Measurements from ENCODE around the gene CASP7. TPM values are rescaled to one million over a fixed set of nuclear protein-coding genes. Genes with fewer than 3 reads are reported as not detected.

Gene CASP7
- total RNA-seq, 1 donor from 2014 or later: 27.5 TPM

GRCh38 chr10:113708640-113709039 lies 28.9 kb downstream of the CASP7 start:
- Mint-ChIP-seq H3K9me3 (no peaks in the 10 kb centered on the region), H3K27ac (no peak overlapping the region), H3K27me3 (no peaks in the 10 kb centered on the region), H3K36me3 (peaks cover 3% of the 10 kb centered on the region), H3K4me3 (no peak overlapping the region), H3K4me1 (ENCODE audit: unreplicated experiment) (peaks cover 57% of the 10 kb centered on the region)
- no peak for DNase-seq (ENCODE audit: extremely low spot score, unreplicated experiment)
- TF ChIP-seq CTCF (conservative IDR thresholded peaks at IDR 0.05): no peak

GRCh38 chr10:113709221-113709838 lies 29.6 kb downstream of the CASP7 start:
- no peak for DNase-seq (ENCODE audit: extremely low spot score, unreplicated experiment)
- Mint-ChIP-seq H3K27ac (no peak overlapping the region), H3K9me3 (no peaks in the 10 kb centered on the region), H3K27me3 (no peaks in the 10 kb centered on the region), H3K4me3 (peak overlapping the region; percentile 34), H3K4me1 (ENCODE audit: unreplicated experiment) (peaks cover 57% of the 10 kb centered on the region), H3K36me3 (peaks cover 3% of the 10 kb centered on the region)
- no peak for TF ChIP-seq CTCF (conservative IDR thresholded peaks at IDR 0.05)

DNA sequence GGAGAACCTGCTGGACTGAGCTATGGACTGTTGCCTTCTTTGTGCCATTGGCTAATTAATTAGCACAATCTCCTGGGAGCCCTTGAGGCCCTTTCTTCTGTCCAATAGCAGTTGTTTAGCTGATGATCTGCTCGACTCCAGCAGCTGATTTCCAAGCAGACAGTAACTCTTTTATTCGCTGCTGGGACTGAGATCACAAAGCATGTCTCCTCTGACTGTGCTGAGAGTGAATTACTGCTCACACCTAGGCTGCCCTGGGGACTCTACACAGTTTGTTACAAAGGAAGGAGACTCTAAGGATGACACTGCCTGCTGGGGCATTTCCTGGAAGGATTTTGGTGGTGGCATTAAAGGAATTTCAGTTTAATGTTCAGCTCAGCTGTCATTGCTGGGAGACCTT lies 31.4 kb downstream of the CASP7 start:
- Mint-ChIP-seq H3K27ac (no peak overlapping the region), H3K36me3 (peaks cover 3% of the 10 kb centered on the region), H3K4me3 (no peak overlapping the region), H3K27me3 (no peaks in the 10 kb centered on the region), H3K4me1 (ENCODE audit: unreplicated experiment) (peaks cover 46% of the 10 kb centered on the region), H3K9me3 (no peaks in the 10 kb centered on the region)
- no peak for DNase-seq (ENCODE audit: extremely low spot score, unreplicated experiment)
- no peak for TF ChIP-seq CTCF (conservative IDR thresholded peaks at IDR 0.05)

GRCh38 chr10:113712024-113712423 lies 32.3 kb downstream of the CASP7 start:
- Mint-ChIP-seq H3K9me3 (no peaks in the 10 kb centered on the region), H3K27me3 (no peaks in the 10 kb centered on the region), H3K36me3 (peaks cover 3% of the 10 kb centered on the region), H3K4me3 (no peak overlapping the region), H3K4me1 (ENCODE audit: unreplicated experiment) (peaks cover 38% of the 10 kb centered on the region), H3K27ac (no peak overlapping the region)
- DNase-seq (ENCODE audit: extremely low spot score, unreplicated experiment): no peak
- no peak for TF ChIP-seq CTCF (conservative IDR thresholded peaks at IDR 0.05)

DNA sequence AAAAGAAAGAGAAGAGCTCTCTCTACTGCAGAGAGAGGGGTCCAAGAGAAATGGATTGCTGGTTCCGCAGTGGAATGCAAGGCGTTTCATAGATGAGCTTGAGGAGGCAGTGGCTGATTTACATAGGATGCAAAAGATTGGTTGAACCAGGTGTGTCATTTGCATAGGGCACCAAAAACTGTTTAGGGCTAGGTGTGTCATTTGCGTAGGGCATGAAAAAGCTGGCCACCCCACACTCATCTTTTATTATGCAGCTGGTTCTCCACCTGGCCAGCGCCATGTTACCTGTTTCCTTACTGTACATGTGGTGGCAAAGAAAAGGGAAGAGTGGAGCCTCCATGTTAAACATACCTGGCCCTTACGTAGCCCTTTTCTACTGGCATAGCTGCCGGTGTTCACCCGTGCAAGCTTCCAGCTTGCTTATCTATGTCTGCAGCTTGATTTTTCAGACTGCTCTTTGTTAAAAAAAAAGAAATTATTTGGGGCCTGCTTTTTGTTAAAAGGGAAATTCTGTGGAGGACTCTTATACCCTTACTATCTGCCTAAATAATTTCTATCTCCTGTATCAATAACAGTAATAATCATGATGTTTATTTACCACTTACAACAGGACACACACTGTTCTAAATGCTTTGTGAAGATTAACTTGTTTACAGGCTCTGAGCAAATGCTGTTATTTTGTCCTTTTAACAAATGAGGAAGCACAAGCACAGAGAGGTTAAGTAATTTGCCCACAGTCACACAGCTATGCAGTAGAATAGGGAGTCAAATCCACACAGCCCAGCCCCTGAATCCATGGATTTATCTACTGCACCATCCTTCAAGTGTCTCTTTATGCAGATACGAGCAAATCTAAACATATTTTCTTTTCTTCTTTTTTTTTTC lies 33.3 kb downstream of the CASP7 start:
- H3K4me1 Mint-ChIP-seq (ENCODE audit: unreplicated experiment): peaks cover 34% of the 10 kb centered on the region
- no peaks in the 10 kb centered on the region for H3K27me3 Mint-ChIP-seq
- peaks cover 3% of the 10 kb centered on the region for H3K36me3 Mint-ChIP-seq
- no peak overlapping the region for H3K4me3 Mint-ChIP-seq
- H3K27ac Mint-ChIP-seq: no peak overlapping the region
- no peaks in the 10 kb centered on the region for H3K9me3 Mint-ChIP-seq
- no peak for DNase-seq (ENCODE audit: extremely low spot score, unreplicated experiment)
- no peak for TF ChIP-seq CTCF (conservative IDR thresholded peaks at IDR 0.05)

Measured in type B pancreatic cell (in vitro differentiated cells).